T-helper 2 cell (primary cell): ENCODE measurements around the gene GNA12.

Source experiments
- DNase-seq, 5 experiments: peaks; one replicate each; pipeline versions ENCODE4 v3.0.0 to v3.0.0-alpha.2; 2012 to 2022

GNA12 gene

GRCh38 chr7:2802504-2803341, 41.4 kb downstream of the GNA12 start:
- no peak for DNase-seq

DNA sequence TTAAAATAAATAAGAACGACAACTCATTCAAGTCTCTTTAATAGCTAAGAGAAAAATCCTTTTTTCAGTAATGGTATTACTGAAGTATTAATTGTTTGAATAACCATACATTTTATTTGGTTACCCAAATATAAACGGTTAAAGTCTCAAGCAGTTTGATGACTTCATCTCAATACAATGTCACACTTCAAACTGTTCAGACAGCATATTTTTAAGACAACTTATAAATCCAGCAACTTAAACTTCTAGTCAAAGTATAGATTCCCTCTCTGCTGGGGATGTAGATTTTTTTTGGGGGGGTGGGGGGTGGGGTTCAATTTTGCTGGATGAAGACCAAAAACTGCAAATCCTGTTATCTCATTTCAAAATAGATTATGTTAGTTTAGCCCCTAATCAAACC, 42.0 kb downstream of the GNA12 start:
- no peak for DNase-seq

- peak in 1 of 5 experiments; percentile 24 for DNase-seq
Observed at GRCh38 chr7:2800931-2801688, 43.0 kb downstream of the GNA12 start.

DNA sequence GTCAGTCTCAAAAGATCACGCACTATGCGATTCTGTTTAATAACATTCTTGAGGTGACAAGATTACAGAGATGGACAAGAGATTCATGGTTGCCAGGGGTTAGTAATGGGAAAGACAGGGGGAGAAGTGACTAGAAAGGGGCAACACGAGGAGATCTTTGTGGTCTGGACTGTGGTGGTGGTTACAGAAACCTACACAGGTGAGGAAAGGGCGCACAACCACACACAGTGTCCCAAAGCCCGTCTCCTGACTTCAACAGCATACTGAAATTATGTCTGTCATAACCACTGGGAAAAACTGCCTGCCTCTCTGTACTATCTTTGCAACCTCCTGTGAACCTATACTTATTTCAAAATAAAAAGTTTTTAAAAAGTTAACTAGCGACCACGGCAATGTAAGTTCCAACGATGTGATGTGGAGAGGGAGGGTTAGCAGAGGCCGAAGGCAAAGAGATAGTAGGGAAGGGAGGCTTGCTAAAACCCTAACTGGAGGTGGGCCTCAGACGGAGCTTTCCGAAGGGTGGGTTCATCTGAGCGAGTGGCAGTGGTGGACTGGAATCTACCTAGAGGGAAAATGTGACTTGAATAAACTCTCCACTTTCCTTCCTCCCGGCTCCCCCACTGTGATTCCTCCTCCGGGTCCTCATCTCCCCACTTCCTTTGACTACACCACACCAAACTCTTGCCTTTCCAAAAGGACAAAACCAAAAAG, 43.7 kb downstream of the GNA12 start:
- DNase-seq = no peak

DNA sequence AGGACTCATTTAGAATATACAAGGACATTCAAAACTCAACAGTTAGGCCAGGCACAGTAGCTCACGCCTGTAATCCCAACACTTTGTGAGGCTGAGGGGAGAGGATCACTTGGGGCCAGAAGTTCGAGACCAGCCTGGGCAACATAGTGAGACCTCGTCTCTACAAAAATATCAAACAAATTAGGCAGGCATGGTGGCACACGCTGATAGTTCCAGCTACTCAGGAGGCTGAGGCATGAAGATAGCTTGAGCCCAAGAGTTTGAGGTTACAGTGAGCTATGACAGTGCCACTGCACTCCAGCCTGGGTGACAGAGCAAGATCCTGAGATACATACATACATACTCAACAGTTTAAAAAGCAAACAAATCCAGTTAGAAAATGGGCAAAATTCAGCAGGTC, 44.9 kb downstream of the GNA12 start:
- DNase-seq = no peak

DNA sequence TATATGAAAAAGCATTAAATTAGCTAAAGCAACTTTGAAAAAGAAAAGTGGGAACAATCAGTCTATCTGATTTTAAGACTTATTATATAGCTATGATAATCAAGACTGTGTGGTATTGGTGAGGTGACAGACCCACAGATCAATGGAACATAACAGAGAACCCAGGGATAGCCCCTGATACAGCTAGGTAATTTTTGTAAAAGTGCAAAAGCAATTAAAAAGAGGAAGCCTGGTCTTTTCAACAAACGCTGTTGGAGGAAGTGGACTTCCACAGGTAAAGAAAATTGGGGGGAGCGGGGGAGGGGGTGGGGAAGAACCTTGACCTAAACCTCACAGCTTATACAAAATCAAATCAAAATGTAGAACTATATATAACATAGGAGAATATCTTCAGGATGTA, 45.4 kb downstream of the GNA12 start:
- no peak for DNase-seq

DNA sequence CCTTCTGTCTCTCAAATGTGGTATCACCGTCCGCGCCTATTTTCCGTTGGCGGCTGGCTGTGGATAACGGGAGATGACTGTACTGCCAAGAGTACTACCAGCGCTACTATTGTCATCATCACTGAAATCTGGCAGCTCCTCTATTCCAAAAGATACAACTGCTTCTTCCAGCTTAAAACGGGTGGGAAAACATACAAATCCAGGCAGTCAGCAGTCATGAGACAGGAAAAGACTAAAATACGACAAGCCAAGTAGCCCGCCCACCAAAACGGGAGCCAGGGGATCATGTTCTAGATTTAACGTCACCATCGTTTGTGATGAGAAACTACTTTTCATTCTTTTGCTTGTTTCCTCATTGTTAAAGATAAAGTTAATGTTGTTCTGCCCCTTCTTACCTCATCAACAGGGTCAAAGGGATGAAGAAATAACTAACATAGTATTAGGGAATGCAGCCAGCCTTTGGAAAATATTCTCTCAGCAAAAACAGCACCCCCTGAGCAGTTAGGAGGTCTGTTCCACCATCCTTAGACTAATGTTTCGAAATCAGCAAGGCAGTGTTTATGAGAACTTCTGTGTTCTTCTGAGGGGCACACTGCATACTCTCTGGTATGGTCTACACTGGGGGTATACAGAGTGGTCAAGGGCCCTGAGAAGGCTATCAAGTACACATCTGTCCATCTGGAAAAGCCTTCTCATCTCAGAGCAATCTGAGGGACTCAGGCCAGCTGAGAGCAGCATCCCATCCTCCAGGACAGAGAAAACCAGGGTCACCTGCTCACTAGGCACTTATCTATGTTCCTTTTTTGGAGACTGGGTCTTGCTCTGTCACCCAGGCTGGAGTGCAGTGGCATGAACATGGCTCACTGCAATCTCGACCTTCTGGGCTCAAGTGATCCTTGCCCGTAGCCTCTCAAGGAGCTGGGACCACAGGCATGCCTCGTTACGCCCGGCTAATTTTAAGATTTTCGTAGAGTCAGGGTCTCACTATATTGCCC, 47.5 kb downstream of the GNA12 start:
- no peak for DNase-seq

DNA sequence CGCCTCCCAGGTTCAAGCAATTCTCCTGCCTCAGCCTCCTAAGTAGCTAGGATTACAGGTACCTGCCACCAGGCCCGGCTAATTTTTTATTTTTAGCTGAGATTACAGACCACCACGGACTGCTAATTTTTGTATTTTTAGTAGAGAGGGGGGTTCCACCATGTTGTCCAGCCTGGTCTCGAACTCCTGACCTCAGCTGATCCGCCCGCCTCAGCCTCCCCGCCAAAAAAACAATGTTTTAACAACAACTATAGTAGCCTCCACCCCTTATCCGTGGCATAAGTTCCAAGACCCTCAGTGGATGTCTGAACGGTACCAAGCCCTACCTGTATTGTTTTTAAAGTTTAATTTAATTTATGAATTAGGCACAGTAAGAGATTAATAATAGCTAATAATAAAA, 48.2 kb downstream of the GNA12 start:
- DNase-seq = no peak

DNA sequence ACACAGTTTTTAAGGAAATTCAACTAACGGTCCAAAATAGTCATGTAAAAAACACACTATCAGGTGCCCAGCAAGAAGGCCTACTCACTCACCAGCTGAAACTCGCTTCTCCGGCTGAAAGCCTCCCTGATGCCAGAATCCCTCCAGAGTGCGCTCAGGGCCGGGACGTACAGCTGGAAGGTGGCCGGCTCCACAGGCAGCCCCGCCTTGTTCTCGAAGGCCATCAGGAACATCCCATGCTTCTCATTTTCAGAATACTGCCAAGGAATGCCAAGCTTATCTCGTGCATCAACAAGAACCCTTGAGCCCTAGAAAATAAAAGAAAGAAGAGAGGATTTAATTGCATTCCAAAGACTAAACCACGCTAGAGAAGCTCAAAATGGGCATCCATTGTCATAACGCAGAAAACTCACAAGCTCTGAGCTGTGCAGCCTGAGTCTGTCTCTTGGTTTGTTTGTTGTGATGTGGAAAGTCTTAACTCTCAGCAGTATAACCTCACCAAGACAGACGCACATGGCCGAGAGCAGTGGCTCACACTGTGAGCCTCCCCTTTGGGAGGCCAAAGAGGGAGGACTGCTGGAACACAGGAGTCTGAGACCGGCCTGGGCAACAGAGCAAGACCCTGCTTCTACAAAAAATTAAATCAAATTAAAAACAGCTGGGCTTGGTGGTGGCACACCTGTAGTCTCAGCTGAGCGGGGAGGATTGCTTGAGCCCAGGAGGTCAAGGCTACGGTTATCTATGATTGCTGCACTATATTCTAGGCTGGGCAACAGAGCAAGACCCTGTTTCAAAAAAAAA, 49.1 kb downstream of the GNA12 start:
- DNase-seq = no peak

GRCh38 chr7:2792856-2793487, 51.1 kb downstream of the GNA12 start:
- DNase-seq = no peak

DNA sequence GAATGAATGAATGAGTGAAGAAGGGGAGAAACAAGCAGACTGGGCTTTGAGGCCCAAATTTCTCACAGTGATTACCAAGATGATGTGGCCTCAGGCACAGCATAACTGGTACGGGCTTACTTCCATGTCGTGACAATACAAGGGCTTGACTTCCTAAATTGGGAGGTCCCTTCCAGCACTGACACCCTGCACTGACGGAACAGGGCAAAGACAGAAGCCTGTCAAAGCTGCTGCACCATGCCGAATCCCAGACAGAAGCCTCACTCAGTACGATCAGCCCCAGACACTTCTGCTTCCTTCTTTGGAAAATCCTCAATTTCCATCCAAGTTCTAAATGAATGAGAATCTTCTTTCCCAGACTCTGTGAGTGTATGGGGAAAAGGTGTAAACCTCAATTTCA, 51.9 kb downstream of the GNA12 start:
- no peak for DNase-seq

DNA sequence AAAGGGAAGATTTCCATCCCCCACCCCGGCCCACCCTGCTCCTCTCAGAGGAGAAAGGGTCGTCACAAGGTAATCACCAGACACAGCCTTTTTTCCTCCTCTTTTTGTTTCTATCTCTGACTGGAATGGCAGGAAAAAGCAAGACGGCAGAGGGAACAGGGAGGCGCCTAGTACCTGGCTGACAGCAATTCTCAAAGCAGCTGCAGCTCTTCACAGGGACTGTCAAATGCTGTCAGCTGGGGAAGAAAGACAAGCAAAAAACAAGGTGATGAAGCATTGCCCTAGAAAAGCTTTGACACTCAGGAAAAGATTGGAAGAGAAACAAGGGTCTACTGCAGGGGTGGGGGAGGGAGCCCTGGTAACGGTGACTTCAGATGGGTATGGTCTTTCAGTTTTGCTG, 52.7 kb downstream of the GNA12 start:
- DNase-seq = no peak

DNA sequence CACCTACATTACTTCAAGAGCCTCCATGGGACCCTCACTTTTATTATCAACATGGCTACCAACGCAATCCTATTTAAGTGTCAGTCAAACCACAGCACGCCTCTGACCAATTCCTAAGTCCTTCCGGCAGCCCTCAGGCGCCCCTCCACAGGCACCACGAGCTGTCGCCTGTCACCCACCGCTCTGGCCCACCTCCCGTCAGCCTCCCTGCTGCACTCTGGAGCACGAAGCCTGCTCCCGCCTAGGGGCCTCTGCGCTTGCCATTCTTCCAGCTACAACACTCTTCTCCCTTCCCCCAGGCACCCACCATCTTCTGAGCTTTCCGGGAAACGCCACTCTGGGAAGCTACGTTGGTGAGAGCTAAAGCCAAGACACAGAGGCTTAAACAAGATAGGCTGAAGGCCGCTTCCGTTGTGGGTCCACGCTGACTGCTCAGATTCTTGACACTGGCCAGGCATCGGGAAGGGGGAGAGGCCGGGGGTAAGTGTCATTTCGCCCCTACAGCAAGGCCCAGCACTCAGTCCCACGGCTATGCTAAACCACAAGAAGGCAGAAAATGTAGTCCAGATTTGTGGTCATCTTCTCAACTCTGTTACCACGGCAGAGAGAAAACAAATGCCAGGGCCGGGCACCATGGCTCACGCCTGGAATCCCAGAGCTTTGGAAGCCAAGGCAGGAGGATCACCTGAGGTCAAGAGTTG, 56.7 kb downstream of the GNA12 start:
- no peak for DNase-seq

DNA sequence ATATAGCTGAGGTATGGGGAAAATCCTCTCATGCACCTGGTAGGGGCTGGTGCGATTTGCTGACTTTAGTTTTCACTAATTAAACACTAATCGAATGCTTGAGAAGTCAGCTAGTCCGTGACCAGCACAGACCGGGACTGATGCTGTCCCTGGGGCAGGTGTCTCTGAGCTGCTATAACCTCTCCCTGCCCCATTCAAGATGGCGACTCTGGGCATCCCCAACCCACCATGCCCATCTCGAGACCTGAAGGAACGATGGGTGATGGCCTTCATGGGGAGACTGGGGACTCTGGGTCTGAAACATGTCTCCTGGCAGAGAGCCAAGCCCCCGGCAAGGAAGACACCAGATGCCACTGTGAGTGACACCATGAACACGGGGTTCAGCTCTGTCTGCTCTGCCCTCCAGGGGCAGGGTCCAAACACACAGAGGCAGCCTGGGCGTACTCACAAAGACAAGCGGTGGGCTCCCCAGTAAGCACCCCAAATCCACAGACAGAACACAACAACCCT, 57.4 kb downstream of the GNA12 start:
- DNase-seq = no peak

DNA sequence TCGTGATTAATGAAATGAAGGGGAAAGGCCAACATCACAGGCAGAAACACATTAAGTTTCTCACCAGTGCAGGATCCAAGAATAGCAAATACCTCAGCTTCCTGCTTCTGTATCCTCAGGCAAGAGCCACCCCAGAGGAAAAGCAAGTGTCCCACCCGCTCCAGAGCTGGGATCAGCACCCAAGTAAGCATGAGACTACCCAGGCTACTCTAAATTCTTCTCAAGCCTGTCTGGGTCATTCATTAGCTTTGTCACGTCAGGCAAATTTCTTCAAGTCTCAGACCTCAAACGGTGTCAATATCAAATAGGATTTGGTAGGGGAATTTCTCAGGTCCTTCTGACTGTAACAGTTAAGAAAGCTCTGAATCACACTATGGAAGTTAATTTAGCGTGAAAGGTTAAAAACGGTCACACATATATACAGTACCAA, 59.0 kb downstream of the GNA12 start:
- DNase-seq = no peak

DNA sequence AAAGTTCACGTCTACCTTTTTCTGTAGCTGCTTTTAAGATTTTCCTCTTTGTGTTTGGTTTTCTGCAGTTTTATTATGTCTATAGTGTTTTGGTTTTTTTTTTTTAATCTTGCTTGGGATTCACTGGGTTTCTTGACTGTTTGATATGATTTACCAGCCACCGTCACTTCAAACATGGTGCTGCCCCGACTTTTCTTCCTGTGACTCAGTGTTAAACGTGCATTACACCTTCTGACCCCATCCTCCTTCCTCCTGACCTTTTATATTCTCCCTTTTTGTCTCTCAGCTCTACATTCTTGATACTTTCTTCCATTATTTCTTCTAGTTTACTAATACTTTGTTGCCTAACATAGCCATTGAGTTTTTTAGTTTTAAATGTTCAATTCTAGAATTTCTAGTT, 61.5 kb downstream of the GNA12 start:
- no peak for DNase-seq

- DNase-seq = no peak
Observed at GRCh38 chr7:2782121-2782520, 62.0 kb downstream of the GNA12 start.

DNA sequence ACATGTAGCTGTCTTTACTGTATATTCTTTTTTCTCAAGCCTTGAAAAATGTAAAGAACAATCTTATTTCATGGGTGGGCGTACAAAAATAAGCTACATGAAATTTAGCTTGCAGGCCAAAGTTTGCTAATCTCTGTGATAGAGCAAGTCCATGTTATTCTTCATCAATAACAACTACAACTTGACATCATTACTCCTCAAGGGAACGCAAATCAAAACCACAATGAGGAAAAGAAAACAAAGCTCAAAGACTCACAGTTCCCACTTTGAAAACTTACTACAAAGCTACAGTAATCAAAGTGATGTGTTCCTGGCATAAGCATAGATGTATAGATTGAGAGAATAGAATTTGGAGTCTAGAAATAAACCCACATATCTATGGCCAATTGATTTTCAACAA, 62.5 kb downstream of the GNA12 start:
- DNase-seq = no peak

- DNase-seq = no peak
Observed at GRCh38 chr7:2779051-2779450, 65.1 kb downstream of the GNA12 start.
